ENCODE measurements around the gene GAS2L2.

DNA sequence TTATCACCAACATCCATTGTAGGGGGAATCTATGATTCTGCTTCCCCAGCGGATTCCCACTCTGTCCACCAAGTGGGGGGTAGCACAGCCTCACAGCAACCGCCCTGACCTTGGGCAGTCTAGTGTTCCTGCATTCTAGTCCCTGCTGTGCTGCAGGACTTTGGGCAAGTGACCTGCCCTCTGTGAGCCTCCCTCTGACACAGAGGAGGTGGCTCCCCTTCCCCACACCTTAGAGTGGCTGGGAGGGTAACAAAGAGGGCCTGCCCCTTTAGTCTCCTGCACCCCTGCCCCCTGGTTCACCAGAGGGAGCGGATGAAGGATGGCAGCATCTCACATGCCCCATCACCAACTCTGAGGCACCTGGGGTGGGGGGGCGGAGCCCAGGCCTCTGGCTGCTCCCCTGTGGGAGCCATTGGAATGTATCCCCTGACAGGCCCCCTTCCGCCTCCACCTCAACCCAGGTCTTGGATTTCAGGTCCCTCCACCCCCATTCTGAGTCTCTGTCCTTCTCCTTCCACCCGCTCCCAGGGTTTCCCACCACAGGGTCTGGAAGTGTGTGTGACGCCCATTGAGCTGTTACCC is 10.1 kb downstream of the GAS2L2 start:
- no peak for TF ChIP-seq POLR2AphosphoS5 (IDR thresholded peaks at IDR 0.05; ENCODE audit: low read depth, low read length)
- TF ChIP-seq POLR2A (IDR thresholded peaks at IDR 0.05; ENCODE audit: low read depth, low read length) = no peak
- TF ChIP-seq TAF1 (IDR thresholded peaks at IDR 0.05; ENCODE audit: low read depth, low read length) = no peak
- no peak for TF ChIP-seq SPI1 (IDR thresholded peaks at IDR 0.05; ENCODE audit: low read depth, low read length)
